Measurements from ENCODE around the gene BOLA1.
A peak's percentile ranks its signal among the peaks of the same experiment; 100 is the strongest.
"Not testable (repeated sequence)": the region's sequence is repeated elsewhere in the genome, so short reads cannot be mapped to it uniquely, and the experiment has no call there.

Gene BOLA1, protein sequence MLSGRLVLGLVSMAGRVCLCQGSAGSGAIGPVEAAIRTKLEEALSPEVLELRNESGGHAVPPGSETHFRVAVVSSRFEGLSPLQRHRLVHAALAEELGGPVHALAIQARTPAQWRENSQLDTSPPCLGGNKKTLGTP

GRCh38 chr1:149899460-149900284, at the start of gene BOLA1:
TSS of gene BOLA1 (plus strand) at chr1:149899568. CDS start at chr1:149900060, 492 bp downstream.
- DNase-seq, result peak; percentile 91

- no peak for DNase-seq
These were observed 49.4 kb upstream of the BOLA1 start for GRCh38 chr1:149849947-149850360.

DNA sequence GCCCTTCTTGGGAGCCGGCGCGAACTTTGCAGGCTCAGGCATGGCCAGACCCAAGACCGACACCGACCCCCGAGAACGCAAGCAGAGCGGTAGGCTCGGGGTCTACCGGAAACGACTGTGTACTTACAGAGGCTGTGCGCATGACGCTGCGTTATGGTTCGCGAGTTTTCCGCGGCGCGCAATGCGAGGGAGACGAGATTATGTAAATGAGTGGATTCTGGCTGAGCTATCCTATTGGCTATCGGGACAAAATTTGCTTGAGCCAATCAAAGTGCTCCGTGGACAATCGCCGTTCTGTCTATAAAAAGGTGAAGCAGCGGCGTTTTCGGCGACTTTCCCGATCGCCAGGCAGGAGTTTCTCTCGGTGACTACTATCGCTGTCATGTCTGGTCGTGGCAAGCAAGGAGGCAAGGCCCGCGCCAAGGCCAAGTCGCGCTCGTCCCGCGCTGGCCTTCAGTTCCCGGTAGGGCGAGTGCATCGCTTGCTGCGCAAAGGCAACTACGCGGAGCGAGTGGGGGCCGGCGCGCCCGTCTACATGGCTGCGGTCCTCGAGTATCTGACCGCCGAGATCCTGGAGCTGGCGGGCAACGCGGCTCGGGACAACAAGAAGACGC, 48.5 kb upstream of the BOLA1 start:
- DNase-seq, result not testable (repeated sequence)

DNA sequence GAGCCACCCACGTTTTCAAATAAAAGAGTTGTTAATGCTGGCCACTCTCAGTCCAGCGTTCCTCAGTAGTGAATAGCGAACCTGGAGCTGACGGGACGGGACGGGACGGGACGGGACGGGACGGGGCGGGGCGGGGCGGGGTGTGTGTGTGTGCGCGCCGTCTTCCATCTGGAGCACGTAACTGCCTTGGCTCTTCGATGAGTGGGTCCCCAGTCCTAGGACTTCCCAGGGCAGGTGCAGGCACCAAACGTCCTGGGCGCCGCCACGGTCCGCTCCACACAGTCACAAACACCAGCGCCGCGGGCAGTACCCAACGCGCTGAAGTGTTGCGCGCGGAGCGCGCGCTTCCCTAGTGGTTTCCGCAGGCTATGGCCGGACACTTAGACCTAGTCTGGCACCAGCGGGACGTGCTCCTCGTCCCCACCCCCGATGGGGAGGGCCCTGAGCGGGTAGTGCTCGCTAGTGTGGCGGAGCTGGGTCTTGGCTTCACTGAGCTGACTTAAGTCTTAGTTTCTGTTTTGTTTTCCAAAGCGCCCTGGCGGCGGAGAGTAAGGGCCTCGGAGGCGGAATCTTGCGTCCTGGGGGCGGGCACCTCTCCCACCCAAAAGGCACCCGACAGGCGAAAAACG, 47.7 kb upstream of the BOLA1 start:
- not testable (repeated sequence) for DNase-seq

DNA sequence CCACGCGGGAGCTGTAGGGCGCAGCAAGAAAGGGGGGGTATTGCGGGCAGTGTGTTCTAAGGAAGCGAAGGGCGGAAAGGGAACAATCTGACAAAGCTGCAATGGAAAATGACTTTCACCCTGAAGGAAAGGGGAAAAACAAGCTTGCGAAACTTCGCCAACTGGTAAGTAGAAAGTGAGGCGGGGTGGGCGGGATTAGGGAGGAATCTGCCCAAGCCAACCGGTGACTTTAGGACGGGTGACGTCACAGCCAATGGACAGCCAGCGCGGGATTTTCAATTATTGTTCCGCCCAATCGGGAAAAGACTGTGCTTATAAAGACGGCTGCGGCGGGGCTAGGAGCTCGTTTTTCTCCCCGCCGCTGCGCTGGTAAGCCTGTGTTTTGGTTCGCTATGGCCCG, 47.1 kb upstream of the BOLA1 start:
- not testable (repeated sequence) for DNase-seq

GRCh38 chr1:149860271-149860670, 39.1 kb upstream of the BOLA1 start:
- DNase-seq, result not testable (repeated sequence)

GRCh38 chr1:149860684-149861496, 38.5 kb upstream of the BOLA1 start:
- not testable (repeated sequence) for DNase-seq

DNA sequence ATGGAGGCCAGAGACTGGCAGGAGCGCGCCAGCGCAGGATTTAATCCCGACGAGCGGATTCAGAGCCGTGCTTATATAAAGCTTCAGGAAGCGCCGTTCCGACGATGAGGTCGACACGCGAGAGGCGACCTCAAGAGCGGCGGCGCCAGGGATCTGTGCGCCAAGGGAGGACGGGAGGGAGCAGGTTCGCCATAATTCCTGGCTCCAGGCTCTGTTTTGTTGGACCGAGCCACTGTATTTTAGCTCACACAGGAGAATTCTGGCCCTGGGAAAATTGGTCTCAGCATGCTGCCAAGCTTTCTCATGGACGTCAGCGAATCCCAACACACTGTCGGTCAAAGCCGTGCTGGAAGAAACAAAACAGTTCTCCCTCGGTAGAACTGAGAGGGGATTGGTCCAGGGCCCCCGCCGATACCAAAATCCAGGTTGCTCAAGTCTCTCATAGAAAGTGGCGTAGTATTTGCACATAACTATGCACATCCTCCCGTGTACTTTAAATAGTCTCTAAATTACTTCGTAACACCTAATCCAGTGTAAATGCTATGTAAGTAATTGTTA, 37.8 kb upstream of the BOLA1 start:
- not testable (repeated sequence) for DNase-seq

- DNase-seq, result not testable (repeated sequence)
These were observed 32.5 kb upstream of the BOLA1 start for GRCh38 chr1:149866887-149867286.

- not testable (repeated sequence) for DNase-seq
These were observed 26.3 kb upstream of the BOLA1 start for GRCh38 chr1:149873060-149873459.

- no peak for DNase-seq
These were observed 22.0 kb upstream of the BOLA1 start for GRCh38 chr1:149877211-149877946.

DNA sequence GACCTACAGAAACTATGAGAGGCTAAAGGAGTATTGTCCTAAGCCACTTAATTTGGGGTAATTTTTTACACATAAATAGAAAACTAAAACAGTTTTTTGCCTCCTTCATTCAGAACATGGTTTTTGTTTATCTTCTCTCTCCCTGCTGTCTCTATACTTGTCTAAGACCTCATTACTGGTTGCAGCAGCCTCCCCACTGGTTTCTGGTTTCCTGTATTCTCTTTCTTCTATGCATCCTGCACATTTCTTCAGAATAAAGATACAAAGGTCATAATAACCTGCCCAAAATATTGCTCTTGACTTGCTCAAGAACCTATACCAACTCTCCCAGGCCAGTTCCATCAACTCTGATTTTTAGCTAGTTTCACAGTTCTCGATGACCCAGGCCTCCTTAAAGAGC, 19.8 kb upstream of the BOLA1 start:
- DNase-seq, result no peak

GRCh38 chr1:149881876-149882275, 17.5 kb upstream of the BOLA1 start:
- no peak for DNase-seq

DNA sequence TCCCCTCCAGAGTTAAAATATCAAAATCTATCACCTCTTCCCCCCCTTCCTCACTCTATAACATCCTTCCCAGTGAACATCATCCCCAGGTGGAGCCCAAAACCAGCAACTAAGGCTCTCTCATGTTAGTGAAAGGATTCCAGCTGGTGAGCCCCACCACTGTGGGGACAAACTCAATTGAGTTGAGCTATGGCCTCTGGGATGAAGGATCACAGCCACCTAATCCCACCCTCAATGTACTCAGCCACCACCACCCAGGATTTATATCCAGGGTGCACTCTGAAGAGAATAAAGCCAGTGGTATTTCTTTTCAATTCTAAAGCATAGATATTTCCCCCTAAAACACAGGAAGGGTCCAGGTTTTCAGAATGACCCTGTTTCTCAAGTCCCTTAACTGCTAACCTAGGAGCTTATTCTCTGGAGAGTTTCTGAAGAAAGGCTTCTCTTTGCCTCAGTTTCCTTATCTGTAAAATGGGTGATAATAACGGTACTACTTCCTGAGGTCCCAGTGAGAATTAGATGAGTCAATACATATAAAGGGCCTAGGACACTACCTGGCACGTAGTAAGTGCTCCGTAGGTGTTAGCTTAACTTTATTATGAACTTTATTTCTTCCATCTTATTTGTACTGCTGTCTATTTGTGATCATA, 15.6 kb upstream of the BOLA1 start:
- no peak for DNase-seq

DNA sequence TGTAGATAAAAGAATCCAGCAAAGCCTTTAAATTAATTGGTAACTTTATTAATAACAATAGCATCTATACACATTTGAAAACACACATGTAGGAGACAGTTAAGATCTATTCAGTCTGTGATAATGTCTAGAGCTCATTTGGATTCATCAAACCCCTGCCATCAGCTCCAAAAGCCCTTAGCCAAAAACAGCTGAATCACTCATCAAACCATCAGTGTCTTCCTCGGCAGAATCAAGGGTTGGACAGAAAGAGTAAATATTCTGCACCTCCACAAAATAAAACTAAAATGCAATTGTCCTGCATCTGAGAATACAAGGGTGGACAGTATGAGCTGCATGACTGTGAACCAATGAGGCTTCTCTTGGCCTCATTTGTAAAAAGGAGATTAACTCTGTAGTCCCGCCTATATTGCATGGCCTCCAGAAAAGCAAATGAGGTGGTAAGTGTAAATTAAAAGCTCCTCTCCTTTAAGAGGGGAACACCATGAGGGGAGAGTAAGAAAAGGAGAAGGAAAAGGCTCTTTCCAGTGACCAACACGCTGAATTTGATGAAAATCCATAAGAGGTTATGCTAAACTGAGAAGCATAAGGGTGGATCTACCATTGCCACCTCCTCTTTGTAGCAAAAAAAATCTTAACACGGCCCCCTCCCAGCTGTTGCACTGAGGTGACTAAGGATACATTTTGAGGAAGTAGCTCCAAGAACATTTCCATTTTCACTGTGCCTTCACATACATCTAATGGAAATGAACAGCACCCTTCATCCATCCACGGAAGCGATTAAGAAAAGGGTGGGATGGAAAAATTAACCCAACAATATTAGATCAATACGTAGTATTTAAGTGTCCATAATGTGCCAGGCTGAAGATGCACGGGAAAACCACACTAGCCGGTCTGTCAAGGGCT, 14.7 kb upstream of the BOLA1 start:
- peak; percentile 46 for DNase-seq

DNA sequence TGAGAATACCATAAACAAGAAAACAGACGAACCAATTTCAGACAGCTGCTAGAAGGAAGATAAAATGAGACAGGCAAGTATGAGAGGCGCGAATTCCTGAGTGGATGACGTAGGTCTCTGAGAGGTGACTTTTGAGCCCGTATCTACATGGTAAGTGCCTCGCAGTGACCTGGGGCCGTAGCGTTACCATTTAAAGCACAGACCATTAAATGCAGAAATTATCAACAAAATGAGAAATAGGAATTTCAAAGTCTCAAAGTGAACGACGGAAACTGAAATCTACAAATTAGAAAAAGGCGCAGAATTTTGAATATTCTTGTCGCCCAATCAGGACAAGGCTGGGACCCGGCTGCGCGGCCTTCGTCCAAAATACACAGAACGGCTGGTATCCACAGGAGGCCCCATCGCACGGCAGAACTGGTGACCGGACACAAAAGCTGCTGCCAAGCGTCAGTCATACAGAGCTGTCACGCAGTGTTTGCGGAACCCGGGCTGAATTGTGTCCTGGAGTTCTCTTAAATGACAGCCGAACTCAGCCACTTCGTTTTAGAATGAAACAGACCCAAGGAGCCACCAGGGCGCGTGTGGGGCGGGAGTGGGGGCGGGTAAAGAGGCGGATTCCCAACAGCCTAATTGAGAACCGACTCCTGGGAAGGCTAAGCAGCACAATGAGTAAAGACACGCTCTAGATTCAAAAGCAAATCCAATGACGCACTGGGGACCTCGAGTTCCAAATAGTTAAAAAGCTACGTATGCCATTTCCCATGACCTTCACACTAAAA, 13.8 kb upstream of the BOLA1 start:
- DNase-seq, result peak; percentile 84

DNA sequence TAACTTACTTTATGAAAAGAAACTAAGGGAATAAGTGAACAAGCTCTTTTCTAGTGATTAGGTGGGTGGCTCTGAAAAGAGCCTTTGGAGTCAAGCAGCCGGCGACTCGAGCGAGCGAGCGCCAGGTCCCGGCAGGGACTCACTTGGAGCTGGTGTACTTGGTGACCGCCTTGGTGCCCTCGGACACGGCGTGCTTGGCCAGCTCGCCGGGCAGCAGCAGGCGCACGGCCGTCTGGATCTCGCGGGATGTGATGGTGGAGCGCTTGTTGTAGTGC, 13.3 kb upstream of the BOLA1 start:
- not testable (repeated sequence) for DNase-seq

DNA sequence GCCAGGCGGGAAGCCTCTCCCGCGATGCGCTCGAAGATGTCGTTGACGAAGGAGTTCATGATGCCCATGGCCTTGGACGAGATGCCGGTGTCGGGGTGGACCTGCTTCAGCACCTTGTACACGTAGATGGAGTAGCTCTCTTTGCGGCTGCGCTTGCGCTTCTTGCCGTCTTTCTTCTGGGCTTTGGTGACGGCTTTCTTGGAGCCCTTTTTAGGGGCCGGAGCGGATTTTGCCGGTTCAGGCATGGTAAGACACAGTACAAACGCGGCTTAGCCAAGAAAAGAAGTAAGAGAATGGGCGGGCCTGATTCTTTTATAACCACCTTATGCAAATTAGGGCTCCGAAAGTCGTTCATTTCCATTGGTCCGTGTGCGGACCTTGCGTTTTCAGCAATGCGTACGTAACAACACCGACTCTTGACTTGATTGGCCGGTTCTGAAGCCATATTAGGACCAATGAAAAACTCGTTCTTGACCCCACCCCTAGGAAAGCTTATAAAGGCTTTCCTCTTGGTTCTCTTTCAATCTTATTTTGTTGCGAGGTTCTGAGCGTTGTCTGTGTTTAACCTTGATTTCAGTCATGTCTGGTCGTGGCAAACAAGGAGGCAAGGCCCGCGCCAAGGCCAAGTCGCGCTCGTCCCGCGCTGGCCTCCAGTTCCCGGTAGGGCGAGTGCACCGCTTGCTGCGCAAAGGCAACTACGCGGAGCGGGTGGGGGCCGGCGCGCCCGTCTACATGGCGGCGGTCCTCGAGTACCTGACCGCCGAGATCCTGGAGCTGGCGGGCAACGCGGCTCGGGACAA, 12.8 kb upstream of the BOLA1 start:
- DNase-seq, result peak; percentile 99

GRCh38 chr1:149887196-149887455, 12.2 kb upstream of the BOLA1 start:
- DNase-seq, result not testable (repeated sequence)

Data from NCI-H1105 treated with DMSO at 0.1 percent for 48 hours (cell line).